Activated CD8-positive, alpha-beta memory T cell treated with anti-CD3 and anti-CD28 coated beads, Interleukin-2, amount 50 U/mL, for 48 hours (primary cell): ENCODE measurements around the gene AR.

Experiments
- DNase-seq: peaks from one replicate; pipeline ENCODE4 v3.0.0-alpha.2; 2020

Gene AR

GRCh38 chrX:67732864-67733263 is 189.0 kb downstream of the AR start:
- no peak for DNase-seq

GRCh38 chrX:67734111-67734753 is 190.4 kb downstream of the AR start:
- DNase-seq, result no peak

GRCh38 chrX:67749536-67749935 is 205.7 kb downstream of the AR start:
- DNase-seq, result no peak

- DNase-seq, result no peak
These were observed 206.9 kb downstream of the AR start for GRCh38 chrX:67750694-67751093.

GRCh38 chrX:67759018-67759417 is 215.2 kb downstream of the AR start:
- no peak for DNase-seq

- no peak for DNase-seq
These were observed 233.3 kb downstream of the AR start for GRCh38 chrX:67777148-67777547.

GRCh38 chrX:67779099-67779498 is 235.3 kb downstream of the AR start:
- no peak for DNase-seq
